K562 (cell line): ENCODE measurements around the gene SCYGR3. TPM values are rescaled to one million over a fixed set of nuclear protein-coding genes. Genes with fewer than 3 reads are reported as not detected.

ENCODE experiments used
- ATAC-seq: fragments of 200-7000 bp; cut with Tn5 transposase; 3 replicates; pipeline ENCODE4 v1.9.1; 2020; ENCODE audit warnings: moderate library complexity
- BruUV-seq: library from RNA; stranded (reverse); fragments of 400-500 nt; replicated peaks from 2 replicates; lab custom pipeline; 2021; lab: Mats Ljungman, UMichigan
- CTCF ChIA-PET: fragments of 300-600 bp; formaldehyde crosslinking; extraction: SDS; loops from one replicate; lab custom pipeline; 2021; ENCODE audit warnings: low intra/inter-chr PET ratio; lab: Yijun Ruan, JAX
- POLR2A ChIA-PET: fragments of 300-600, 350-650 bp; sonication (Branson Sonifier 250); formaldehyde crosslinking; extraction: SDS; loops from one replicate; lab custom pipeline; 2021; ENCODE audit warnings: antibody characterized with exemption, inconsistent platforms; lab: Yijun Ruan, JAX
- DNase-seq, 4 experiments: peaks; one replicate each; pipeline versions ENCODE4 v3.0.0 to v3.0.0-alpha.2; 2011 to 2018; ENCODE audit warnings: low spot score in 3 of 4, mixed read lengths in 3 of 4; ENCODE audit errors: extremely low read depth in 1 of 4
- FAIRE-seq: peaks from 2 replicates; lab custom pipeline; 2011; peaks lifted over from hg19 to GRCh38; lab: Jason Lieb, UNC
- H2AFZ ChIP-seq: 2 replicates; pipeline ENCODE4 v1.6.0; 2011; ENCODE audit warnings: low read depth, low read length, control low read depth, inconsistent platforms
- H3K27ac ChIP-seq: fragments of 200-600 bp; 3 replicates; pipeline ENCODE4 v1.8.0; 2011; ENCODE audit warnings: low read depth, mild to moderate bottlenecking, control low read depth, inconsistent platforms, low read length, moderate library complexity, mixed read lengths; ENCODE audit errors: extremely low read depth
- H3K27me3 ChIP-seq, 2 experiments: fragments of 300-600 bp in 1 of 2; 2 replicates in 1 of 2; 3 replicates in 1 of 2; pipeline versions ENCODE4 v1.6.0 to v1.8.0; 2011; ENCODE audit warnings: inconsistent platforms in 2 of 2, low read length in 2 of 2, mild to moderate bottlenecking in 1 of 2, mixed read lengths in 1 of 2, moderate library complexity in 1 of 2; ENCODE audit not compliant: control insufficient read depth in 2 of 2, insufficient read depth in 2 of 2
- H3K36me3 ChIP-seq: fragments of 300-600 bp; 3 replicates; pipeline ENCODE4 v1.8.0; 2011; ENCODE audit warnings: mild to moderate bottlenecking, low read length, inconsistent platforms; ENCODE audit not compliant: control insufficient read depth, insufficient read depth
- H3K4me1 ChIP-seq, 2 experiments: fragments of 200-600 bp in 1 of 2; replicated peaks in 1 of 2; 2 replicates in 1 of 2; 3 replicates in 1 of 2; pipeline versions ENCODE4 v1.5.1 to v1.8.0; 2011; ENCODE audit warnings: inconsistent platforms in 2 of 2, low read length in 2 of 2, mild to moderate bottlenecking in 1 of 2, mixed read lengths in 1 of 2, moderate library complexity in 1 of 2; ENCODE audit not compliant: control insufficient read depth in 2 of 2, insufficient read depth in 2 of 2
- H3K4me2 ChIP-seq: 2 replicates; pipeline ENCODE4 v1.6.1; 2011; ENCODE audit warnings: low read length, control low read depth, inconsistent platforms, mixed read lengths; ENCODE audit not compliant: insufficient read depth
- H3K4me3 ChIP-seq: fragments of 200-600 bp; sonication (generic), shearing (Covaris generic); 2 replicates; pipeline ENCODE4 v1.5.1; 2016; ENCODE audit warnings: control low read depth, inconsistent platforms
- H3K79me2 ChIP-seq: fragments of 200-600 bp; 3 replicates; pipeline ENCODE4 v1.8.0; 2011; ENCODE audit warnings: low read length, inconsistent platforms; ENCODE audit not compliant: control insufficient read depth, insufficient read depth
- H3K9ac ChIP-seq, 2 experiments: 2 replicates each; pipeline versions ENCODE4 v1.6.0 to v1.6.1; 2011; ENCODE audit warnings: low read depth in 2 of 2, low read length in 2 of 2, control low read depth in 1 of 2, inconsistent platforms in 1 of 2, mild to moderate bottlenecking in 1 of 2, mixed read lengths in 1 of 2; ENCODE audit not compliant: insufficient read depth in 1 of 2
- H3K9me1 ChIP-seq: one replicate; pipeline ENCODE4 v1.6.0; 2011; ENCODE audit warnings: inconsistent platforms, mild to moderate bottlenecking, low read length, moderate library complexity; ENCODE audit not compliant: control insufficient read depth, insufficient read depth
- H3K9me3 ChIP-seq: replicated peaks from 2 replicates; pipeline ENCODE4 v1.5.1; 2011; ENCODE audit warnings: low read depth, low read length, inconsistent platforms; ENCODE audit not compliant: control insufficient read depth, insufficient read depth
- H4K20me1 ChIP-seq: replicated peaks from 2 replicates; pipeline ENCODE4 v1.6.1; 2011; ENCODE audit warnings: low read length, inconsistent platforms, mixed read lengths; ENCODE audit not compliant: control insufficient read depth, insufficient read depth
- BCOR ChIP-seq: fragments of 450-650 bp; IDR thresholded peaks from 2 replicates; pipeline ENCODE4 v1.6.1; 2016
- HDAC8 ChIP-seq: fragments of 450-650 bp; IDR thresholded peaks from 2 replicates; pipeline ENCODE4 v1.6.1; 2016; ENCODE audit warnings: mild to moderate bottlenecking, missing genetic modification characterization, moderate library complexity, missing compliant biosample characterization
- RNF2 ChIP-seq: sonication (generic); IDR thresholded peaks from 2 replicates; pipeline ENCODE4 v1.6.1; 2016
- SMARCC2 ChIP-seq: fragments of 450-650 bp; IDR thresholded peaks from 2 replicates; pipeline ENCODE4 v1.6.1; 2017; ENCODE audit warnings: antibody characterized with exemption, moderate library complexity, mild to moderate bottlenecking, low read depth
- ZBTB11 ChIP-seq, 3 experiments: fragments of 200-800 bp in 1 of 3; fragments of 250-450 bp in 1 of 3; fragments of 450-650 bp in 1 of 3; sonication (Bioruptor Pico) in 1 of 3; sonication (Bioruptor generic) in 1 of 3; formaldehyde crosslinking in 1 of 3; IDR thresholded peaks; 2 replicates each; pipeline versions ENCODE4 v1.6.1 to v1.8.0; 2016 to 2022; ENCODE audit warnings: mild to moderate bottlenecking in 2 of 3, missing genetic modification characterization in 2 of 3, missing compliant biosample characterization in 1 of 3, moderate library complexity in 1 of 3
- ZNF584 ChIP-seq: fragments of 200-800 bp; sonication (Bioruptor generic); IDR thresholded peaks from 2 replicates; pipeline ENCODE4 v1.6.1; 2016; ENCODE audit warnings: low read depth, mild to moderate bottlenecking, missing genetic modification characterization, missing compliant biosample characterization
- WGBS: fragments of 100-300 bp; shearing (Covaris generic); methylation state at CpG from one replicate; pipeline ENCODE4 v1.1.6; 2016; ENCODE audit warnings: low coverage, mixed read lengths; ENCODE audit not compliant: insufficient coverage; ENCODE audit errors: missing lambda C conversion rate; 5-methylcytosine and 5-hydroxymethylcytosine counted together
- in situ Hi-C: fragments of 300-500 bp; cut with MboI; formaldehyde crosslinking; loops from 4 replicates; pipeline ENCODE4 v1.15.0; 2018; ENCODE audit warnings: inconsistent platforms, mixed read lengths
- intact Hi-C: fragments of 100-400 bp; cut with micrococcal nuclease; formaldehyde crosslinking; loops from 2 replicates; pipeline ENCODE4 v1.14.2; 2022
- polyA plus RNA-seq, 8 experiments: library from polyadenylated mRNA; depleted of rRNA in 4 of 8; stranded (reverse) in 5 of 8; unstranded in 3 of 8; fragments of >200 nt; fragmentation: Nextera tagmentation in 2 of 8; fragmentation: Illumina TruSeq in 1 of 8; extraction: Ambion mirVana in 2 of 8; extraction: Trizol in 1 of 8; gene quantifications; 2 replicates each; pipeline versions ENCODE4 v1.2.1 to v1.2.3, GENCODE V29; 2011 to 2014; ENCODE audit warnings: inconsistent platforms in 1 of 8, missing spikeins in 1 of 8
- total RNA-seq, 7 experiments: library from RNA; depleted of rRNA in 6 of 7; stranded (reverse); fragments of >200 nt in 6 of 7; fragmentation: Illumina TruSeq in 2 of 7; extraction: Trizol in 2 of 7; gene quantifications; 2 replicates each; pipeline versions ENCODE4 v1.2.1 to v1.2.3, GENCODE V29; 2011 to 2021; ENCODE audit warnings: low replicate concordance in 1 of 7
- TF ChIP-seq, protein P1 (sequence below): fragments of 250-450 bp; sonication (Bioruptor Pico); IDR thresholded peaks from 2 replicates; pipeline ENCODE4 v1.4.0; 2020
- TF ChIP-seq, protein P2 (sequence below): fragments of 450-650 bp; formaldehyde crosslinking; IDR thresholded peaks from 2 replicates; pipeline ENCODE4 v1.4.0; 2020; ENCODE audit warnings: mild to moderate bottlenecking, moderate library complexity

SCYGR3 gene
- total and polyA plus RNA-seq, 9 of the 15 experiments (the other 6 are each of a cell fraction or from before 2014, with no cell fraction given) = not detected

GRCh38 chr2:227616631-227617030, 2.0 kb upstream of the SCYGR3 start:
- no peak for FAIRE-seq
- Histone ChIP-seq H3K4me1 (no peaks in the 10 kb centered on the region), H4K20me1 (no peaks in the 10 kb centered on the region), H2AFZ (no peak overlapping the region), H3K27ac (no peak overlapping the region), H3K79me2 (no peaks in the 10 kb centered on the region), H3K9ac (no peak overlapping the region), H3K9me3 (no peaks in the 10 kb centered on the region), H3K27me3 (peaks cover 0 to 47% of the 10 kb centered on the region in 2 experiments; a peak in 2 of 5 replicates), H3K36me3 (no peaks in the 10 kb centered on the region)
- in situ Hi-C loops (no loop called here), intact Hi-C loops (no loop called here)
- POLR2A ChIA-PET = no interaction called here
- DNase-seq = no peak
- 0% methylated on average over 3 of the region's 4 CpGs for WGBS
- no peak for TF ChIP-seq BCOR
- no peak for TF ChIP-seq HDAC8 (tag)
- no peak for TF ChIP-seq ZNF584 (CRISPR knock-in tag)
- no peak for TF ChIP-seq ZBTB11 (CRISPR knock-in tag; IDR thresholded peaks at IDR 0.05)
- TF ChIP-seq, protein P1, sequence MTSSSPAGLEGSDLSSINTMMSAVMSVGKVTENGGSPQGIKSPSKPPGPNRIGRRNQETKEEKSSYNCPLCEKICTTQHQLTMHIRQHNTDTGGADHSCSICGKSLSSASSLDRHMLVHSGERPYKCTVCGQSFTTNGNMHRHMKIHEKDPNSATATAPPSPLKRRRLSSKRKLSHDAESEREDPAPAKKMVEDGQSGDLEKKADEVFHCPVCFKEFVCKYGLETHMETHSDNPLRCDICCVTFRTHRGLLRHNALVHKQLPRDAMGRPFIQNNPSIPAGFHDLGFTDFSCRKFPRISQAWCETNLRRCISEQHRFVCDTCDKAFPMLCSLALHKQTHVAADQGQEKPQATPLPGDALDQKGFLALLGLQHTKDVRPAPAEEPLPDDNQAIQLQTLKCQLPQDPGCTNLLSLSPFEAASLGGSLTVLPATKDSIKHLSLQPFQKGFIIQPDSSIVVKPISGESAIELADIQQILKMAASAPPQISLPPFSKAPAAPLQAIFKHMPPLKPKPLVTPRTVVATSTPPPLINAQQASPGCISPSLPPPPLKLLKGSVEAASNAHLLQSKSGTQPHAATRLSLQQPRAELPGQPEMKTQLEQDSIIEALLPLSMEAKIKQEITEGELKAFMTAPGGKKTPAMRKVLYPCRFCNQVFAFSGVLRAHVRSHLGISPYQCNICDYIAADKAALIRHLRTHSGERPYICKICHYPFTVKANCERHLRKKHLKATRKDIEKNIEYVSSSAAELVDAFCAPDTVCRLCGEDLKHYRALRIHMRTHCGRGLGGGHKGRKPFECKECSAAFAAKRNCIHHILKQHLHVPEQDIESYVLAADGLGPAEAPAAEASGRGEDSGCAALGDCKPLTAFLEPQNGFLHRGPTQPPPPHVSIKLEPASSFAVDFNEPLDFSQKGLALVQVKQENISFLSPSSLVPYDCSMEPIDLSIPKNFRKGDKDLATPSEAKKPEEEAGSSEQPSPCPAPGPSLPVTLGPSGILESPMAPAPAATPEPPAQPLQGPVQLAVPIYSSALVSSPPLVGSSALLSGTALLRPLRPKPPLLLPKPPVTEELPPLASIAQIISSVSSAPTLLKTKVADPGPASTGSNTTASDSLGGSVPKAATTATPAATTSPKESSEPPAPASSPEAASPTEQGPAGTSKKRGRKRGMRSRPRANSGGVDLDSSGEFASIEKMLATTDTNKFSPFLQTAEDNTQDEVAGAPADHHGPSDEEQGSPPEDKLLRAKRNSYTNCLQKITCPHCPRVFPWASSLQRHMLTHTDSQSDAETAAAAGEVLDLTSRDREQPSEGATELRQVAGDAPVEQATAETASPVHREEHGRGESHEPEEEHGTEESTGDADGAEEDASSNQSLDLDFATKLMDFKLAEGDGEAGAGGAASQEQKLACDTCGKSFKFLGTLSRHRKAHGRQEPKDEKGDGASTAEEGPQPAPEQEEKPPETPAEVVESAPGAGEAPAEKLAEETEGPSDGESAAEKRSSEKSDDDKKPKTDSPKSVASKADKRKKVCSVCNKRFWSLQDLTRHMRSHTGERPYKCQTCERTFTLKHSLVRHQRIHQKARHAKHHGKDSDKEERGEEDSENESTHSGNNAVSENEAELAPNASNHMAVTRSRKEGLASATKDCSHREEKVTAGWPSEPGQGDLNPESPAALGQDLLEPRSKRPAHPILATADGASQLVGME (CRISPR knock-in tag) = no peak
- no peak for TF ChIP-seq SMARCC2
- TF ChIP-seq RNF2 = no peak
- TF ChIP-seq, protein P2, sequence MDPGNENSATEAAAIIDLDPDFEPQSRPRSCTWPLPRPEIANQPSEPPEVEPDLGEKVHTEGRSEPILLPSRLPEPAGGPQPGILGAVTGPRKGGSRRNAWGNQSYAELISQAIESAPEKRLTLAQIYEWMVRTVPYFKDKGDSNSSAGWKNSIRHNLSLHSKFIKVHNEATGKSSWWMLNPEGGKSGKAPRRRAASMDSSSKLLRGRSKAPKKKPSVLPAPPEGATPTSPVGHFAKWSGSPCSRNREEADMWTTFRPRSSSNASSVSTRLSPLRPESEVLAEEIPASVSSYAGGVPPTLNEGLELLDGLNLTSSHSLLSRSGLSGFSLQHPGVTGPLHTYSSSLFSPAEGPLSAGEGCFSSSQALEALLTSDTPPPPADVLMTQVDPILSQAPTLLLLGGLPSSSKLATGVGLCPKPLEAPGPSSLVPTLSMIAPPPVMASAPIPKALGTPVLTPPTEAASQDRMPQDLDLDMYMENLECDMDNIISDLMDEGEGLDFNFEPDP (CRISPR knock-in tag) = no peak
- TF ChIP-seq, all 486 proteins: peak for 0
- CTCF ChIA-PET = no interaction called here
- Histone ChIP-seq H3K9me1 (no peaks in the 10 kb centered on the region), H3K4me2 (no peak overlapping the region), H3K4me3 (no peak overlapping the region)
- BruUV-seq = no TSS peak
- ATAC-seq = no peak
